ENCODE results near the gene TDRD7.

Gene TDRD7

DNA sequence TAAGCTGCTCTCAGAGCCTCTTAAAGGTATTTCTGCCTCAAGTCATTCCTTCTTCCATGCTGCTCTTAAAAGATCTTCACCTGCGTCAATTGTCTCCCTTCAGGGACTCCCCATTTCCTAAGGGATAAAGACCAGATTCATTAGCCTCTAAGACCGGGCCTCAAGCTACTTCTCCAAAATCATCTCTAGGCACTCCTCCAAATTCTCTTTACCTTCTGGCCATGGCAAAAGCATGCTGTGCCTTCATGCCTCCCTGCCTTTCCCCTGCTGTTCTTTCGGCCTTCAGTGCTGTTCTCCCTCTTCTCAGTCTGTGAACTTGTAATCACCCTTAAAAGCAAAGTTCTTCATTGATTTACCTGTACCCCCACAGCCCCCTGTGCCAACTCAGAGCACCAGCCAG lies 93.9 kb downstream of the TDRD7 start:
- no peaks in the 10 kb centered on the region for H3K36me3 ChIP-seq (ENCODE audit: low read depth)
- no peaks in the 10 kb centered on the region for H3K4me1 ChIP-seq (ENCODE audit: insufficient read depth, poor library complexity, severe bottlenecking)
- no peak for ATAC-seq (ENCODE audit: low read depth)
- no peak overlapping the region for H3K4me3 ChIP-seq (ENCODE audit: severe bottlenecking)
- no peaks in the 10 kb centered on the region for H3K9me3 ChIP-seq (ENCODE audit: severe bottlenecking)
- peaks cover 62% of the 10 kb centered on the region for H3K27me3 ChIP-seq (ENCODE audit: insufficient read depth, poor library complexity, severe bottlenecking)
- DNase-seq (ENCODE audit: low spot score), result no peak
- no peak overlapping the region for H3K27ac ChIP-seq (ENCODE audit: poor library complexity, severe bottlenecking)
- TF ChIP-seq, protein P1, sequence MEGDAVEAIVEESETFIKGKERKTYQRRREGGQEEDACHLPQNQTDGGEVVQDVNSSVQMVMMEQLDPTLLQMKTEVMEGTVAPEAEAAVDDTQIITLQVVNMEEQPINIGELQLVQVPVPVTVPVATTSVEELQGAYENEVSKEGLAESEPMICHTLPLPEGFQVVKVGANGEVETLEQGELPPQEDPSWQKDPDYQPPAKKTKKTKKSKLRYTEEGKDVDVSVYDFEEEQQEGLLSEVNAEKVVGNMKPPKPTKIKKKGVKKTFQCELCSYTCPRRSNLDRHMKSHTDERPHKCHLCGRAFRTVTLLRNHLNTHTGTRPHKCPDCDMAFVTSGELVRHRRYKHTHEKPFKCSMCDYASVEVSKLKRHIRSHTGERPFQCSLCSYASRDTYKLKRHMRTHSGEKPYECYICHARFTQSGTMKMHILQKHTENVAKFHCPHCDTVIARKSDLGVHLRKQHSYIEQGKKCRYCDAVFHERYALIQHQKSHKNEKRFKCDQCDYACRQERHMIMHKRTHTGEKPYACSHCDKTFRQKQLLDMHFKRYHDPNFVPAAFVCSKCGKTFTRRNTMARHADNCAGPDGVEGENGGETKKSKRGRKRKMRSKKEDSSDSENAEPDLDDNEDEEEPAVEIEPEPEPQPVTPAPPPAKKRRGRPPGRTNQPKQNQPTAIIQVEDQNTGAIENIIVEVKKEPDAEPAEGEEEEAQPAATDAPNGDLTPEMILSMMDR (IDR thresholded peaks at IDR 0.05; ENCODE audit: poor library complexity, severe bottlenecking), result no peak

DNA sequence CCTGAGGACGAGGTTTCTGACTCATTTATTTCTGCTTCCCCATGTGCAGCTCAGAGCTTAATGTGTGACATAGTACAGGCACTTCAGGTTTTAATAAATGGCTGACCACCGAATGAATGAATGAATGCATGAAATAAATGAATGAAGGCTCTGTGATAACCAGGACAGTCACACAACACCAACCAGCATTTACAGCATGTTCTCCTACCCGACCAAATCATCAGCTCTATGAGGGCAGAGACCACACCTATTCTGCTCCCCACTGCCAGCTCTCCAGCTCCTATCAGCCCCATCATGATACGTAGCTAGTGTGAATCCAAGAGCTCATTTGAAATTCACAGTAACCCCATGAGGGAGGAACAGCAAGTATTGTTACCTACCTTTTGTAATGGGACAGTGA lies 94.4 kb downstream of the TDRD7 start:
- DNase-seq (ENCODE audit: low spot score) (no peak), ATAC-seq (ENCODE audit: low read depth) (no peak)
- Histone ChIP-seq H3K27me3 (ENCODE audit: insufficient read depth, poor library complexity, severe bottlenecking) (peaks cover 57% of the 10 kb centered on the region), H3K27ac (ENCODE audit: poor library complexity, severe bottlenecking) (no peak overlapping the region), H3K4me1 (ENCODE audit: insufficient read depth, poor library complexity, severe bottlenecking) (no peaks in the 10 kb centered on the region), H3K9me3 (ENCODE audit: severe bottlenecking) (no peaks in the 10 kb centered on the region), H3K36me3 (ENCODE audit: low read depth) (no peaks in the 10 kb centered on the region), H3K4me3 (ENCODE audit: severe bottlenecking) (no peak overlapping the region)
- TF ChIP-seq, protein P1 (IDR thresholded peaks at IDR 0.05; ENCODE audit: poor library complexity, severe bottlenecking), result no peak

DNA sequence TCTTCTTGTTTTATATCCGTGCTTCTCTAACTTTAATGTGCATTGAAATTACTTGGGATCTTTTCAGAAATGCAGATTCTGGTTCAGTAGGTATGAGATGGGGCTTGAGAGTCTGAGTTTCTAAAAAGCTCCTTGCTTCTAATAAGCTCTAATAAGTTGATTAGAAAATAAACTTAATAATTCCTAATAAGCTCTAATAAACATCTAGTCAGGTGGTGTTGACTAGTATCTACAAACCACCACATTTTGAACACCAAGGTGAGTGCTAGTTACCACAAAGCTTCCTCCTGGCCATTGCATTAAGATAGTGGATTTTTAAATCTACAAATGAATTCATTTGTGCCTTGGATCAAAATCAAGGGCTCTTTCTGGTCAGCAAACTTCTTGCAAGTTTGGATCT lies 94.9 kb downstream of the TDRD7 start:
- Histone ChIP-seq H3K36me3 (ENCODE audit: low read depth) (no peaks in the 10 kb centered on the region), H3K9me3 (ENCODE audit: severe bottlenecking) (no peaks in the 10 kb centered on the region), H3K4me3 (ENCODE audit: severe bottlenecking) (no peak overlapping the region), H3K4me1 (ENCODE audit: insufficient read depth, poor library complexity, severe bottlenecking) (no peaks in the 10 kb centered on the region), H3K27me3 (ENCODE audit: insufficient read depth, poor library complexity, severe bottlenecking) (peaks cover 55% of the 10 kb centered on the region), H3K27ac (ENCODE audit: poor library complexity, severe bottlenecking) (no peak overlapping the region)
- ATAC-seq (ENCODE audit: low read depth), result no peak
- no peak for DNase-seq (ENCODE audit: low spot score)
- TF ChIP-seq, protein P1 (IDR thresholded peaks at IDR 0.05; ENCODE audit: poor library complexity, severe bottlenecking), result no peak

DNA sequence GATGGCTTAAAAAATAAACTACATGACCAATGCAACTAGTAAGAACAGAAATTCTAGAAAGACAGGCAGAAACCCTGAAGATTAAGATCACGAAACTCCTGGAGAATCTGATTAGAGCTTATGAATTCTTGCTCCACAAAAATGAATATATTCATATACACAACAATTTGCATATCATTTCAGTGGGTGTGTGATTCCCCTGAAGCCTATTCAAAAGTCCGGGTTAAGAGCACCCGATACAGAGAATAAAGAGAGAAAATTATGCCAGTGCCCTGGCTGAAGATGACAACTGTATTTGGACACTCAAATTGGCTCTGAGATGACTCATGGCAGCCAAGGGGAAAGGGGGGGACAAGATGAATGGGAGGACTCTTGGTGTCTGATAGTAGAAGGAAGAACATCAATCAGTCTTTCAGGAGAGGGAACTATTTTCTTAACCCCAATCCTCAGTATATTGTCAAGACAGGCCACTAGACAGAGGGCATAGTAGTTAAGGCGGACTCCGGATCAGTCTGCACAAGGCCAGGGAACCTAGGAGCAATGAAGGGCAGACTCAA lies 95.6 kb downstream of the TDRD7 start:
- no peak overlapping the region for H3K4me3 ChIP-seq (ENCODE audit: severe bottlenecking)
- TF ChIP-seq, protein P1 (IDR thresholded peaks at IDR 0.05; ENCODE audit: poor library complexity, severe bottlenecking), result no peak
- no peaks in the 10 kb centered on the region for H3K36me3 ChIP-seq (ENCODE audit: low read depth)
- ATAC-seq (ENCODE audit: low read depth) (no peak), DNase-seq (ENCODE audit: low spot score) (no peak)
- no peaks in the 10 kb centered on the region for H3K4me1 ChIP-seq (ENCODE audit: insufficient read depth, poor library complexity, severe bottlenecking)
- H3K27me3 ChIP-seq (ENCODE audit: insufficient read depth, poor library complexity, severe bottlenecking), result peaks cover 47% of the 10 kb centered on the region
- H3K9me3 ChIP-seq (ENCODE audit: severe bottlenecking), result no peaks in the 10 kb centered on the region
- H3K27ac ChIP-seq (ENCODE audit: poor library complexity, severe bottlenecking), result no peak overlapping the region

DNA sequence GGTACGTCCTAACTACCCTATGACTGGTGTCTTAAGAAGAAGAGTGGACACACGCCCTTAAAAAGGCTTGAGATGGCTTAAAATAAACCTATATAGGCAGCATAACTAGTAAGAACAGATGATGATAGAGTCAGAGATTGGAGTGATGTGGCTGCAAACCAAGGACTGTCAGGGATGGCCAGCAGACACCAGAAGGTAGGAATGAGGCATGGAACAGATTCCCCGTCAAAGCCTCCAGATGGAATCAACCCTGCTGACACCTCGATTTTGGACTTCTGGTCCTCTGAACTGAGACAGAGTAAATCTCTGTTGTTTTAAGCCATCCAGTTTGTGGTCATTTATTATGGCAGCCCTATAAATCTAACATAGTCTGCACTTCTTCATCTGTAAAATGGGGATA lies 97.0 kb downstream of the TDRD7 start:
- H3K36me3 ChIP-seq (ENCODE audit: low read depth), result no peaks in the 10 kb centered on the region
- ATAC-seq (ENCODE audit: low read depth) (no peak), DNase-seq (ENCODE audit: low spot score) (no peak)
- H3K27ac ChIP-seq (ENCODE audit: poor library complexity, severe bottlenecking), result no peak overlapping the region
- peaks cover 34% of the 10 kb centered on the region for H3K27me3 ChIP-seq (ENCODE audit: insufficient read depth, poor library complexity, severe bottlenecking)
- H3K9me3 ChIP-seq (ENCODE audit: severe bottlenecking), result no peaks in the 10 kb centered on the region
- TF ChIP-seq, protein P1 (IDR thresholded peaks at IDR 0.05; ENCODE audit: poor library complexity, severe bottlenecking), result no peak
- no peak overlapping the region for H3K4me3 ChIP-seq (ENCODE audit: severe bottlenecking)
- no peaks in the 10 kb centered on the region for H3K4me1 ChIP-seq (ENCODE audit: insufficient read depth, poor library complexity, severe bottlenecking)
